ENCODE results near the gene PPBP. TPM values are rescaled to one million over a fixed set of nuclear protein-coding genes. Genes with fewer than 3 reads are reported as not detected.

The PPBP gene
- total RNA-seq, result not detected in 2 replicates

GRCh38 chr4:73988061-73988460 is at the start of gene PPBP:
TSS of gene PPBP (minus strand) at chr4:73988190. CDS start at chr4:73988103, 87 bp downstream.

GRCh38 chr4:73998040-73999011 is 10.3 kb upstream of the PPBP start, which contains the start of gene CXCL5:
TSS of gene CXCL5 (minus strand) at chr4:73998677. CDS start at chr4:73998581, 96 bp downstream.

Other genes starting within 250 kb of the PPBP start
- gene CXCL8, start 247.6 kb downstream of the PPBP start, total RNA-seq, result 0.76 and 2.1 TPM in 2 replicates
- gene CXCL6, start 151.5 kb downstream of the PPBP start, total RNA-seq, result 6.2 and 6.7 TPM in 2 replicates
- 0.25 TPM in 1 of 2 replicates, not detected in the other for gene PF4V1, start 134.9 kb downstream of the PPBP start, total RNA-seq
- 30.3 and 35.5 TPM in 2 replicates for gene CXCL1, start 118.8 kb downstream of the PPBP start, total RNA-seq
- gene PF4, start 6.2 kb downstream of the PPBP start, total RNA-seq, result 0.81 and 4.4 TPM in 2 replicates
- 12.4 and 25.9 TPM in 2 replicates for gene CXCL5, start 10.5 kb upstream of the PPBP start, total RNA-seq
- 1.6 and 4.1 TPM in 2 replicates for gene CXCL3, start 50.5 kb upstream of the PPBP start, total RNA-seq
- gene CXCL2, start 111.0 kb upstream of the PPBP start, total RNA-seq, result 7.2 and 7.4 TPM in 2 replicates
- 6.1 and 6.5 TPM in 2 replicates for gene MTHFD2L, start 169.9 kb upstream of the PPBP start, total RNA-seq